Type B pancreatic cell (in vitro differentiated cells): ENCODE data around the gene LIMS1. TPM values are rescaled to one million over a fixed set of nuclear protein-coding genes. Genes with fewer than 3 reads are reported as not detected.

Experiments used
- total RNA-seq: library from RNA; stranded (reverse); gene quantifications from 2 replicates; pipeline ENCODE4 v1.2.1, GENCODE V29; 2021; ENCODE audit warnings: low replicate concordance

Gene LIMS1
- total RNA-seq, 1 donor from 2014 or later, result 43.5 TPM

Other genes with a start within 250 kb of the LIMS1 start
- gene SULT1C2, start 245.6 kb upstream of the LIMS1 start, total RNA-seq, result 4.2 and 5.9 TPM in 2 replicates
- 3.5 and 27.5 TPM in 2 replicates for gene SULT1C4, start 156.5 kb upstream of the LIMS1 start, total RNA-seq
- 40.5 and 48.1 TPM in 2 replicates for gene GCC2, start 85.3 kb upstream of the LIMS1 start, total RNA-seq
- gene RANBP2, start 185.0 kb downstream of the LIMS1 start, total RNA-seq, result 68.4 and 80.3 TPM in 2 replicates